ENCODE data around the gene MAGEB17. TPM values are rescaled to one million over a fixed set of nuclear protein-coding genes. Genes with fewer than 3 reads are reported as not detected.
A peak's percentile ranks its signal among the peaks of the same experiment; 100 is the strongest.

Gene MAGEB17
- total and polyA plus RNA-seq, 2 experiments from 2014 or later: 0.14 to 0.42 TPM

GRCh38 chrX:16124201-16124600 is 43.1 kb upstream of the MAGEB17 start:
- H3K36me3 Mint-ChIP-seq (ENCODE audit: low read depth): peaks cover 18% of the 10 kb centered on the region
- ATAC-seq: peak; percentile 21; the same call in 2 of the 3 replicates
- H3K4me3 Mint-ChIP-seq: peak overlapping the region; percentile 63
- Histone ChIP-seq H3K9me2 (ENCODE audit: insufficient read depth) (no peaks in the 10 kb centered on the region), H3K4me2 (peak overlapping the region; percentile 73), H3K27ac (ENCODE audit: low read depth) (no peak overlapping the region), H3K27me3 (ENCODE audit: insufficient read depth) (no peaks in the 10 kb centered on the region), H2AFZ (no peak overlapping the region), H3F3A (replicated peaks; ENCODE audit: low read depth) (no peaks in the 10 kb centered on the region), H4K20me1 (replicated peaks; ENCODE audit: insufficient read depth) (no peaks in the 10 kb centered on the region), H3K4me1 (ENCODE audit: insufficient read depth) (no peaks in the 10 kb centered on the region; the same call in none of the 2 replicates), H3K79me2 (replicated peaks; ENCODE audit: insufficient read depth) (peaks cover 37% of the 10 kb centered on the region), H3K4me3 (peak overlapping the region; percentile 42), H3K36me3 (ENCODE audit: insufficient read depth) (no peaks in the 10 kb centered on the region)
- H3K27me3 Mint-ChIP-seq (ENCODE audit: insufficient read depth, low read depth, poor library complexity): no peaks in the 10 kb centered on the region
- no peak for DNase-seq (ENCODE audit: low spot score)
- TF ChIP-seq CTCF (conservative IDR thresholded peaks at IDR 0.05; ENCODE audit: low read depth in 2 of 2) (no peak), ETS1 (IDR thresholded peaks at IDR 0.05) (no peak), EZH2phosphoT487 (IDR thresholded peaks at IDR 0.05; ENCODE audit: unreplicated experiment) (no peak), STAT1 (IDR thresholded peaks at IDR 0.05; ENCODE audit: unreplicated experiment) (no peak), ZNF114 (CRISPR knock-in tag; IDR thresholded peaks at IDR 0.05) (no peak), POLR2AphosphoS5 (IDR thresholded peaks at IDR 0.05; ENCODE audit: low read depth) (no peak), EZH2 (IDR thresholded peaks at IDR 0.05; ENCODE audit: low read depth, unreplicated experiment) (no peak), CREB1 (CRISPR knock-in tag; IDR thresholded peaks at IDR 0.05; ENCODE audit: low read depth) (no peak), JUNB (IDR thresholded peaks at IDR 0.05; ENCODE audit: unreplicated experiment) (no peak), NANOG (IDR thresholded peaks at IDR 0.05; ENCODE audit: borderline replicate concordance) (no peak), ZNF331 (CRISPR knock-in tag; IDR thresholded peaks at IDR 0.05; ENCODE audit: low read depth) (no peak)
- TF ChIP-seq, protein P1, sequence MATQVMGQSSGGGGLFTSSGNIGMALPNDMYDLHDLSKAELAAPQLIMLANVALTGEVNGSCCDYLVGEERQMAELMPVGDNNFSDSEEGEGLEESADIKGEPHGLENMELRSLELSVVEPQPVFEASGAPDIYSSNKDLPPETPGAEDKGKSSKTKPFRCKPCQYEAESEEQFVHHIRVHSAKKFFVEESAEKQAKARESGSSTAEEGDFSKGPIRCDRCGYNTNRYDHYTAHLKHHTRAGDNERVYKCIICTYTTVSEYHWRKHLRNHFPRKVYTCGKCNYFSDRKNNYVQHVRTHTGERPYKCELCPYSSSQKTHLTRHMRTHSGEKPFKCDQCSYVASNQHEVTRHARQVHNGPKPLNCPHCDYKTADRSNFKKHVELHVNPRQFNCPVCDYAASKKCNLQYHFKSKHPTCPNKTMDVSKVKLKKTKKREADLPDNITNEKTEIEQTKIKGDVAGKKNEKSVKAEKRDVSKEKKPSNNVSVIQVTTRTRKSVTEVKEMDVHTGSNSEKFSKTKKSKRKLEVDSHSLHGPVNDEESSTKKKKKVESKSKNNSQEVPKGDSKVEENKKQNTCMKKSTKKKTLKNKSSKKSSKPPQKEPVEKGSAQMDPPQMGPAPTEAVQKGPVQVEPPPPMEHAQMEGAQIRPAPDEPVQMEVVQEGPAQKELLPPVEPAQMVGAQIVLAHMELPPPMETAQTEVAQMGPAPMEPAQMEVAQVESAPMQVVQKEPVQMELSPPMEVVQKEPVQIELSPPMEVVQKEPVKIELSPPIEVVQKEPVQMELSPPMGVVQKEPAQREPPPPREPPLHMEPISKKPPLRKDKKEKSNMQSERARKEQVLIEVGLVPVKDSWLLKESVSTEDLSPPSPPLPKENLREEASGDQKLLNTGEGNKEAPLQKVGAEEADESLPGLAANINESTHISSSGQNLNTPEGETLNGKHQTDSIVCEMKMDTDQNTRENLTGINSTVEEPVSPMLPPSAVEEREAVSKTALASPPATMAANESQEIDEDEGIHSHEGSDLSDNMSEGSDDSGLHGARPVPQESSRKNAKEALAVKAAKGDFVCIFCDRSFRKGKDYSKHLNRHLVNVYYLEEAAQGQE (IDR thresholded peaks at IDR 0.05; ENCODE audit: unreplicated experiment): no peak
- peaks cover 12% of the 10 kb centered on the region; the same call in 2 of the 3 replicates for H3K9me3 Mint-ChIP-seq
- no peak overlapping the region for H3K27ac Mint-ChIP-seq
- peaks cover 27% of the 10 kb centered on the region for H3K4me1 Mint-ChIP-seq
